Nephron progenitor cell (in vitro differentiated cells): ENCODE measurements around the gene TTC19.

Experiments
- DNase-seq: peaks from one replicate; pipeline ENCODE4 v3.0.0; 2021
- H3K27ac Mint-ChIP-seq: 2 replicates; pipeline ENCODE4 v1.8.0; 2021; ENCODE audit warnings: mild to moderate bottlenecking, moderate library complexity, mixed read lengths
- H3K27me3 Mint-ChIP-seq: 2 replicates; pipeline ENCODE4 v1.8.0; 2021; ENCODE audit warnings: mild to moderate bottlenecking, low read depth, mixed read lengths; ENCODE audit not compliant: poor library complexity
- H3K36me3 Mint-ChIP-seq: 2 replicates; pipeline ENCODE4 v1.8.0; 2021; ENCODE audit warnings: low read depth, mixed read lengths
- H3K4me1 Mint-ChIP-seq: 2 replicates; pipeline ENCODE4 v1.8.0; 2021; ENCODE audit warnings: mixed read lengths
- H3K4me3 Mint-ChIP-seq: 2 replicates; pipeline ENCODE4 v1.8.0; 2021; ENCODE audit warnings: mild to moderate bottlenecking, moderate library complexity, mixed read lengths
- H3K9me3 Mint-ChIP-seq: 2 replicates; pipeline ENCODE4 v1.8.0; 2021; ENCODE audit warnings: mild to moderate bottlenecking, moderate library complexity, mixed read lengths
- TF ChIP-seq, protein P1 (sequence below): fragments of 200-600 bp; sonication (generic); IDR thresholded peaks from 2 replicates; pipeline ENCODE4 v1.5.0; 2021; ENCODE audit warnings: antibody characterized with exemption

The TTC19 gene

GRCh38 chr17:15999974-16000827 lies 577 bp downstream of the TTC19 start:
- TF ChIP-seq, protein P1, sequence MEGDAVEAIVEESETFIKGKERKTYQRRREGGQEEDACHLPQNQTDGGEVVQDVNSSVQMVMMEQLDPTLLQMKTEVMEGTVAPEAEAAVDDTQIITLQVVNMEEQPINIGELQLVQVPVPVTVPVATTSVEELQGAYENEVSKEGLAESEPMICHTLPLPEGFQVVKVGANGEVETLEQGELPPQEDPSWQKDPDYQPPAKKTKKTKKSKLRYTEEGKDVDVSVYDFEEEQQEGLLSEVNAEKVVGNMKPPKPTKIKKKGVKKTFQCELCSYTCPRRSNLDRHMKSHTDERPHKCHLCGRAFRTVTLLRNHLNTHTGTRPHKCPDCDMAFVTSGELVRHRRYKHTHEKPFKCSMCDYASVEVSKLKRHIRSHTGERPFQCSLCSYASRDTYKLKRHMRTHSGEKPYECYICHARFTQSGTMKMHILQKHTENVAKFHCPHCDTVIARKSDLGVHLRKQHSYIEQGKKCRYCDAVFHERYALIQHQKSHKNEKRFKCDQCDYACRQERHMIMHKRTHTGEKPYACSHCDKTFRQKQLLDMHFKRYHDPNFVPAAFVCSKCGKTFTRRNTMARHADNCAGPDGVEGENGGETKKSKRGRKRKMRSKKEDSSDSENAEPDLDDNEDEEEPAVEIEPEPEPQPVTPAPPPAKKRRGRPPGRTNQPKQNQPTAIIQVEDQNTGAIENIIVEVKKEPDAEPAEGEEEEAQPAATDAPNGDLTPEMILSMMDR = no peak
- Mint-ChIP-seq H3K4me3 (peak overlapping the region; percentile 94), H3K4me1 (peaks cover 19% of the 10 kb centered on the region), H3K27ac (peak overlapping the region; percentile 32), H3K36me3 (peaks cover 57% of the 10 kb centered on the region), H3K9me3 (peaks cover 22% of the 10 kb centered on the region), H3K27me3 (peaks cover 5% of the 10 kb centered on the region)
- peak; percentile 62 for DNase-seq

- H3K4me3 Mint-ChIP-seq = peak overlapping the region; percentile 94
- peaks cover 63% of the 10 kb centered on the region for H3K36me3 Mint-ChIP-seq
- H3K4me1 Mint-ChIP-seq = peaks cover 19% of the 10 kb centered on the region
- peaks cover 5% of the 10 kb centered on the region for H3K27me3 Mint-ChIP-seq
- TF ChIP-seq, protein P1 = no peak
- H3K27ac Mint-ChIP-seq = no peak overlapping the region
- peaks cover 22% of the 10 kb centered on the region for H3K9me3 Mint-ChIP-seq
- no peak for DNase-seq
These were observed 1.7 kb downstream of the TTC19 start for GRCh38 chr17:16001226-16001897.

- DNase-seq = no peak
- Mint-ChIP-seq H3K4me3 (no peak overlapping the region), H3K36me3 (peaks cover 68% of the 10 kb centered on the region), H3K27me3 (peaks cover 5% of the 10 kb centered on the region), H3K9me3 (peaks cover 22% of the 10 kb centered on the region), H3K4me1 (peaks cover 19% of the 10 kb centered on the region), H3K27ac (no peak overlapping the region)
- TF ChIP-seq, protein P1 = no peak
These were observed 3.2 kb downstream of the TTC19 start for GRCh38 chr17:16002708-16003260.

- Mint-ChIP-seq H3K27me3 (peaks cover 5% of the 10 kb centered on the region), H3K4me1 (peaks cover 19% of the 10 kb centered on the region), H3K36me3 (peaks cover 79% of the 10 kb centered on the region), H3K27ac (no peak overlapping the region), H3K9me3 (peaks cover 22% of the 10 kb centered on the region), H3K4me3 (no peak overlapping the region)
- TF ChIP-seq, protein P1 = no peak
- DNase-seq = no peak
These were observed 4.2 kb downstream of the TTC19 start for GRCh38 chr17:16003841-16004240.

DNA sequence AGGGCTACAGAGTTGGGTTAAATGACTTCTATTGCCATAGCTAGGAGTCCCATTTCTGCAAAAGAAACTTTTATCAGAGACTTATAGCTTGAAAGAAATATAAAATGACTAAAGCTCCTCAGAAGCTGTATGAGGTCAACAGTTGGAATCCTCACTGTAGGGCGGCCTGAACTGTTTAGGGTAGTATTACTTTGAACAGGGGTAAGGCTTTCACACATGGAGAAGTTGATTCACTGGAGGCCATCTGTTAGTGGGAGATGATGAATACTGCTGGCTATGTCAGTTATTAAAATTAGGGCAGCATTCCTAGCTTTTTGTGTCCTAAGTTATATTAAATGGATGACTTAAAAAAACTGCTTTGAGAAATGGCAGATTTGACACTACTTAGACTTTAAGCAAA lies 6.0 kb downstream of the TTC19 start:
- H3K36me3 Mint-ChIP-seq = peaks cover 89% of the 10 kb centered on the region
- no peak overlapping the region for H3K4me3 Mint-ChIP-seq
- peaks cover 22% of the 10 kb centered on the region for H3K9me3 Mint-ChIP-seq
- TF ChIP-seq, protein P1 = no peak
- peaks cover 5% of the 10 kb centered on the region for H3K27me3 Mint-ChIP-seq
- H3K27ac Mint-ChIP-seq = no peak overlapping the region
- no peak for DNase-seq
- peaks cover 15% of the 10 kb centered on the region for H3K4me1 Mint-ChIP-seq
